GM23338 (cell line): ENCODE results near the gene PCOLCE2.

Experiments
- CREB1 ChIP-seq: fragments of 250-450 bp; sonication (Bioruptor Pico); IDR thresholded peaks from 2 replicates; pipeline ENCODE4 v1.5.0; 2020; ENCODE audit warnings: low read depth, mild to moderate bottlenecking, moderate library complexity
- CTCF ChIP-seq, 2 experiments: fragments of 200-600 bp in 1 of 2; sonication (generic) in 1 of 2; conservative IDR thresholded peaks; 2 replicates each; pipeline versions ENCODE4 v1.5.1 to v1.6.1; 2016 to 2017; ENCODE audit warnings: antibody characterized with exemption in 2 of 2, low read depth in 2 of 2, mild to moderate bottlenecking in 2 of 2, moderate library complexity in 1 of 2
- ETS1 ChIP-seq: IDR thresholded peaks from 2 replicates; pipeline ENCODE4 v1.6.1; 2016; ENCODE audit warnings: antibody characterized with exemption
- EZH2 ChIP-seq: fragments of 200-600 bp; sonication (generic); IDR thresholded peaks from one replicate; pipeline ENCODE4 v1.8.0; 2017; ENCODE audit warnings: antibody characterized with exemption, mild to moderate bottlenecking, low read depth; ENCODE audit not compliant: unreplicated experiment
- EZH2phosphoT487 ChIP-seq: fragments of 200-600 bp; sonication (generic); IDR thresholded peaks from one replicate; pipeline ENCODE4 v1.8.1; 2018; ENCODE audit warnings: antibody characterized with exemption; ENCODE audit not compliant: unreplicated experiment
- JUNB ChIP-seq: IDR thresholded peaks from one replicate; pipeline ENCODE4 v1.6.1; 2016; ENCODE audit warnings: antibody characterized with exemption; ENCODE audit not compliant: unreplicated experiment
- NANOG ChIP-seq: IDR thresholded peaks from 2 replicates; pipeline ENCODE4 v1.6.1; 2016; ENCODE audit warnings: antibody characterized with exemption, borderline replicate concordance
- POLR2AphosphoS5 ChIP-seq: IDR thresholded peaks from 2 replicates; pipeline ENCODE4 v1.6.1; 2016; ENCODE audit warnings: antibody characterized with exemption, low read depth
- REST ChIP-seq: IDR thresholded peaks from one replicate; pipeline ENCODE4 v1.6.1; 2018; ENCODE audit warnings: antibody characterized with exemption; ENCODE audit not compliant: unreplicated experiment
- STAT1 ChIP-seq: IDR thresholded peaks from one replicate; pipeline ENCODE4 v1.6.1; 2016; ENCODE audit warnings: antibody characterized with exemption; ENCODE audit not compliant: unreplicated experiment
- ZNF114 ChIP-seq: fragments of 250-450 bp; sonication (Bioruptor Pico); IDR thresholded peaks from 2 replicates; pipeline ENCODE4 v1.5.0; 2020; ENCODE audit warnings: mild to moderate bottlenecking, moderate library complexity
- ZNF331 ChIP-seq: fragments of 250-450 bp; sonication (Bioruptor Pico); IDR thresholded peaks from 2 replicates; pipeline ENCODE4 v1.5.0; 2020; ENCODE audit warnings: low read depth, mild to moderate bottlenecking, moderate library complexity
- ZNF462 ChIP-seq: fragments of 250-450 bp; sonication (Bioruptor Pico); IDR thresholded peaks from 2 replicates; pipeline ENCODE4 v1.5.0; 2020; ENCODE audit warnings: mild to moderate bottlenecking, moderate library complexity

- TF ChIP-seq CTCF (conservative IDR thresholded peaks at IDR 0.05; ENCODE audit: low read depth in 2 of 2) (no peak), POLR2AphosphoS5 (no peak), JUNB (no peak), EZH2 (no peak), ZNF114 (CRISPR knock-in tag) (no peak), REST (no peak), ZNF462 (CRISPR knock-in tag) (no peak), ZNF331 (no peak), CREB1 (CRISPR knock-in tag) (no peak), STAT1 (no peak), EZH2phosphoT487 (no peak), NANOG (no peak), ETS1 (no peak)
Measured at GRCh38 chr3:142929890-142930289, 41.0 kb upstream of the PCOLCE2 start.
